ENCODE results near the gene SYPL2.
A peak's percentile ranks its signal among the peaks of the same experiment; 100 is the strongest.
"Not testable (repeated sequence)": the region's sequence is repeated elsewhere in the genome, so short reads cannot be mapped to it uniquely, and the experiment has no call there.

SYPL2 gene

GRCh38 chr1:109466452-109467300, at the start of gene SYPL2:
Gene SYPL2, plus strand, starts transcription at chr1:109466546. Its CDS starts 298 bp downstream, at chr1:109466844.
- peak; percentile 23 for DNase-seq

GRCh38 chr1:109423498-109423897, 42.8 kb upstream of the SYPL2 start:
- DNase-seq: no peak

- peak; percentile 79 for DNase-seq
Measured at GRCh38 chr1:109425391-109426280, 40.7 kb upstream of the SYPL2 start.

- peak; percentile 97 for DNase-seq
Measured at GRCh38 chr1:109426281-109427170, 39.8 kb upstream of the SYPL2 start, which contains the start of gene PSMA5. Gene PSMA5, minus strand, starts transcription at chr1:109426448. Its CDS starts 118 bp downstream, at chr1:109426330.

GRCh38 chr1:109427171-109427467, 39.2 kb upstream of the SYPL2 start:
- DNase-seq: no peak

- DNase-seq: no peak
Measured at GRCh38 chr1:109432336-109432735, 34.0 kb upstream of the SYPL2 start.

GRCh38 chr1:109433322-109433721, 33.0 kb upstream of the SYPL2 start:
- no peak for DNase-seq

- DNase-seq: no peak
Measured at GRCh38 chr1:109434484-109434883, 31.9 kb upstream of the SYPL2 start.

- no peak for DNase-seq
Measured at GRCh38 chr1:109438798-109439297, 27.5 kb upstream of the SYPL2 start.

- DNase-seq: no peak
Measured at GRCh38 chr1:109441069-109441468, 25.3 kb upstream of the SYPL2 start.

GRCh38 chr1:109443476-109443875, 22.9 kb upstream of the SYPL2 start:
- no peak for DNase-seq

- no peak for DNase-seq
Measured at GRCh38 chr1:109444346-109444745, 22.0 kb upstream of the SYPL2 start.

- not testable (repeated sequence) for DNase-seq
Measured at GRCh38 chr1:109445949-109446695, 20.2 kb upstream of the SYPL2 start.

- no peak for DNase-seq
Measured at GRCh38 chr1:109447524-109447923, 18.8 kb upstream of the SYPL2 start.

- no peak for DNase-seq
Measured at GRCh38 chr1:109454497-109455133, 11.7 kb upstream of the SYPL2 start.

GRCh38 chr1:109457819-109458218, 8.5 kb upstream of the SYPL2 start:
- DNase-seq: no peak

- DNase-seq: no peak
Measured at GRCh38 chr1:109466125-109466451, 258 bp upstream of the SYPL2 start.

- DNase-seq: no peak
Measured at GRCh38 chr1:109467301-109467777, 993 bp downstream of the SYPL2 start.

GRCh38 chr1:109468061-109468460, 1.7 kb downstream of the SYPL2 start:
- DNase-seq: no peak

GRCh38 chr1:109468903-109469302, 2.6 kb downstream of the SYPL2 start:
- DNase-seq: no peak

- DNase-seq: no peak
Measured at GRCh38 chr1:109470245-109470644, 3.9 kb downstream of the SYPL2 start.

Measured in activated CD4-positive, alpha-beta T cell treated with anti-CD3 and anti-CD28 coated beads for 48 hours (primary cell).